ENCODE results near the gene RNF14. TPM values are rescaled to one million over a fixed set of nuclear protein-coding genes. Genes with fewer than 3 reads are reported as not detected.

RNF14 gene
- total and polyA plus RNA-seq, 2 donors (not counting 3 experiments of a cell fraction or from before 2014, with no cell fraction given) = 23.5 to 55.9 TPM

- H3K27me3 ChIP-seq (ENCODE audit: control insufficient read depth in 2 of 2, insufficient read depth in 2 of 2, low read length in 2 of 2) = no peaks in the 10 kb centered on the region
- dilution Hi-C loops (cut with MboI; ENCODE audit: extremely low pct_ligation_motif_present, low sequenced_read_pairs) = no loop called here
- DNase-seq (ENCODE audit: low read depth, low spot score) (no peak), FAIRE-seq (no peak)
- no peaks in the 10 kb centered on the region for H4K20me1 ChIP-seq (replicated peaks; ENCODE audit: control insufficient read depth, extremely low read depth, insufficient read depth, low read length)
- no peak overlapping the region for H3K9ac ChIP-seq (replicated peaks; ENCODE audit: extremely low read depth, insufficient read depth, low read length)
- peaks cover 11 to 13% of the 10 kb centered on the region in 2 experiments for H3K36me3 ChIP-seq (ENCODE audit: control insufficient read depth in 2 of 2, extremely low read depth in 1 of 2, insufficient read depth in 2 of 2, low read length in 2 of 2)
- H3K9me1 ChIP-seq (replicated peaks; ENCODE audit: control insufficient read depth, extremely low read depth, insufficient read depth, low read length) = no peaks in the 10 kb centered on the region
- H3K79me2 ChIP-seq (ENCODE audit: control insufficient read depth, insufficient read depth, low read length) = no peaks in the 10 kb centered on the region
- no peak overlapping the region for H3K4me2 ChIP-seq (ENCODE audit: insufficient read depth, low read length)
- no peak overlapping the region for H3K27ac ChIP-seq (ENCODE audit: insufficient read depth, low read depth, low read length)
- ChIA-PET CTCF (interaction anchor here (1.3 to 10.9 kb wide), 7 partner anchors 9 to 260 kb away, joined by 3 to 244 read pairs (median 6); partner anchors contain the start of genes PCDH1 and PCDH12), POLR2A (interaction anchor here (0.5 to 2.5 kb wide), 2 partner anchors 18 to 222 kb away, joined by 3 to 9 read pairs; partner anchors contain the start of gene DELE1)
- no peak overlapping the region for H2AFZ ChIP-seq (ENCODE audit: low read depth, low read length)
- H3K4me3 ChIP-seq (replicated peaks in 1 of 3; ENCODE audit: insufficient read depth in 1 of 3, low read depth in 1 of 3, low read length in 3 of 3) = no peak overlapping the region
- no peaks in the 10 kb centered on the region for H3K9me3 ChIP-seq (replicated peaks; ENCODE audit: control insufficient read depth, insufficient read depth, low read length)
- BruUV-seq (replicated peaks) = no TSS peak
- peaks cover 40% of the 10 kb centered on the region for H3K4me1 ChIP-seq (ENCODE audit: control insufficient read depth, extremely low read depth, insufficient read depth, low read length)
- intact Hi-C loops (cut with micrococcal nuclease) = no loop called here
- TF ChIP-seq POLR2AphosphoS5 (IDR thresholded peaks at IDR 0.05; ENCODE audit: insufficient read depth, low read depth, low read length) (no peak), EZH2 (IDR thresholded peaks at IDR 0.05; ENCODE audit: borderline replicate concordance, low read depth, low read length, severe bottlenecking) (no peak), GATA2 (IDR thresholded peaks at IDR 0.05; ENCODE audit: insufficient read depth, insufficient read length, low read depth, low read length) (no peak), JUN (IDR thresholded peaks at IDR 0.05; ENCODE audit: borderline replicate concordance, insufficient read depth, insufficient read length, low read depth) (no peak), MAX (IDR thresholded peaks at IDR 0.05; ENCODE audit: insufficient read depth, insufficient read length) (no peak), POLR2A (IDR thresholded peaks at IDR 0.05; ENCODE audit: low read depth, low read length) (no peak), CTCF (IDR thresholded peaks at IDR 0.05; ENCODE audit: extremely low read depth in 1 of 2, insufficient read depth in 1 of 2, low read depth in 1 of 2, low read length in 2 of 2) (no peak), MYC (IDR thresholded peaks at IDR 0.05; ENCODE audit: low read depth, low read length) (no peak)
Measured at GRCh38 chr5:141942185-141942857, 26.6 kb upstream of the RNF14 start.

All from endothelial cell of umbilical vein (primary cell).